Measurements from ENCODE around the gene CBLN1.

GRCh38 chr16:49311823-49312222 lies 30.2 kb upstream of the CBLN1 start:
- TF ChIP-seq CTCF (IDR thresholded peaks at IDR 0.05; ENCODE audit: poor library complexity, severe bottlenecking) (no peak), EZH2 (IDR thresholded peaks at IDR 0.05; ENCODE audit: borderline replicate concordance, insufficient read depth, low read length, poor library complexity, severe bottlenecking) (no peak)

All from neural cell (in vitro differentiated cells).